Measurements from ENCODE around the gene EP400.

Gene EP400

GRCh38 chr12:131923260-131923659 is 26.5 kb upstream of the EP400 start:
- no peak for DNase-seq (ENCODE audit: extremely low read depth in 1 of 2, low read depth in 1 of 2)

- DNase-seq (ENCODE audit: extremely low read depth in 1 of 2, low read depth in 1 of 2), result no peak
Measured at GRCh38 chr12:131927110-131928079, 22.3 kb upstream of the EP400 start.

DNA sequence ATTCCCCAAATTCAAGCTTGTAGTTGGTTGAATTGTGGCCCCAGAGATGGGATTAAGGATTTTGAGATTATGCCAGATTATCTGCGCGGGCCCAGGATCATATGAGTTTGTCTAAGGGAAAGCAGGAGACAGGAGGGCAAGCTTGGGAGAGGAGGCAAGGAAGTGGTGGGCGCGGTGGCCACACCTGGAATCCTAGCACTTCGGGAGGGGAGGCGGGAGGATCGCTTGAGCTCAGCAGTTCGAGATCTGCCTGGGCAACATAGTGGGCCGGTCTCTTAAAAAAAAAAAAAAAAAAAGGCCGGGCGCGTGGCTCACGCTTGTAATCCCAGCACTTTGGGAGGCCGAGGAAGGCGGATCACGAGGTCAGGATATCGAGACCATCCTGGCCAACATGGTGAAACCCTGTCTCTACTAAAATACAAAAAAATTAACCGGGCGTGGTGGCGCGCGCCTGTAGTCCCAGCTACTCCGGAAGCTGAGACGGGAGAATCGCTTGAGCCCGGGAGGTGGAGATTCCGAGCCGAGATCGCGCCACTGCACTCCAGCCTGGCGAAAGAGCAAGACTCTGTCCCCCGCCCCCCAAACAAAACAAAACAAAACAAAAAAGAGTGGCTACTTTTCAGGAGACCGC is 21.5 kb upstream of the EP400 start:
- no peak for DNase-seq (ENCODE audit: extremely low read depth in 1 of 2, low read depth in 1 of 2)

DNA sequence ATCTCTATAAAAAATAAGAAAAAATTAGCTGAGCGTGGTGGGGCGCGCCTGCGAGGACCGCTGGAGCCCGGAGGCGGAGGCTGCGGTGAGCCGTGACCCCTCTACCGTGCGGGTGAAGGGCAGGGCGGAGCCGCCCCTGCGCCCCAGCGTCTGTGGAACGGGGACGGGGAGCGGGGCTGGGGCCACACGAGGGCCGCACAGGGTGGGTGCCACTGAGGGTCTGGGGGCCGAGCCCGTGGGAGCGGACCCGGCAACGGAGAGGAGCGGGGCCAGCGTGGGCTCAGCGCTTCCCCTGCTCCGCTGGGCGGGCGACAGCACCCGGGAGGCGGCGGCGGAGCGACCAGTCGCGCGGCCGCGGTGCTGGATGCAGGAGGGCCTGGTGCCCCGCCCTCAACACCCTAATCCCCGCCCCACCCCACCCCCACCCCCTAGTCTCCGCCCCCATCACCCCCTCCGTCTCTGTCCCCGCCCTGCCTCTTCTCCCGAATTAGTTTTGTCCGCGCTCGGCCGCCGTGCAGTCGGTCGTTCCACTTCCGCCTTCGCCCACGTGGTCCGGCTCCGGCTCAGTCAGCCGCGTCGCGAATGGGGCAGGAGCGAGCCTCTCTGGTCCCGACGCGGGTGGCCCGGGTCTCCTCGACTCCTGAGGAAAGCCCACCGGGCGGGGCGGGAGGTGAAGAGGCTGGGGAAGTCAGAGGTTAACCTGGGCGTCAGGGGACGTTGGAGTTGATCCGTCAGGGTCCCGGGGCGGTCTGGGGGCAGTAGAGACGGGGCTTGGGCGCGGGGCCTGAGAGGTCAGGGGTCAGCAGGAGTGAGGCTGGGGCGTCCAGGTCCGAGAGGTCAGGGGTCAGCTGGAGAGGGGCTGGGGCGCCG is 20.8 kb upstream of the EP400 start, which contains the start of gene PUS1:
Gene PUS1 (plus strand): TSS at position 566 of the 870 bp plus-strand sequence. CDS start 447 bp downstream, outside the sequence.
- DNase-seq (ENCODE audit: extremely low read depth in 1 of 2, low read depth in 1 of 2), result peak; percentile 87 to 88

DNA sequence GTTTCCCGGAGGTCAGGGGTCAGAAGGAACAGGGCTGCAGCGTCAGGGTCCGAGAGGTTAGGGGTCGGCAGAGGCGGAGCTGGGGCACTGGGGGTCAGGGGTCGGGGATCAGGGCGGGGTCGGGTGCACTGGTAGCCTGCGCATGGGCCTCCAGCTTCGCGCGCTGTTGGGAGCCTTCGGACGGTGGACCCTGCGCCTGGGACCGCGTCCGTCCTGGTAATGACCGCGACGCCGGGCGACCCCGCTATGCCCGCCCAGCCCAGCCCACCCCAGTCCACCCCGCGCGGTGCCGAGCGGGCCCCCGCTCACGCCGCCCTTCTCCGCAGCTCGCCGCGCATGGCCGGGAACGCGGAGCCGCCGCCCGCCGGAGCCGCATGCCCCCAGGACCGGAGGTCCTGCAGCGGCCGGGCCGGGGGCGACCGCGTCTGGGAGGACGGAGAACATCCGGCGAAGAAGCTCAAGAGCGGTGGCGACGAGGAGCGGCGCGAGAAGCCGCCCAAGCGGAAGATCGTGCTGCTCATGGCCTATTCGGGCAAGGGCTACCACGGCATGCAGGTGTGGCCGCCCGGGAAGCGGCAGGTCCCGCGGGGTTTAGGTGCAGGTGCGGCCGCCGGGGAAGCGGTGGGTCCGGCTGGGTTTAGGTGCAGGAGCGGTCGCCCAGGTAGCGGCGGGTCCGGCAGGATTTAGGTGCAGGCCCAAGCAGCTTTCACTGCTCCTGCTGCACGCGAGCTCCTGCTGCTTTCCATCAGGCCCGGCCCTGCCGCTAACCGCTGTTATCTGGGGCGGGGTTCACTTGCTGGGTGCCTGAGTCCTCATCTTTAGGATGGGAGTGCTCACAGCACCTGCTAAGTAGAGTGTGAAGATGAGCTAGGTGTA is 19.9 kb upstream of the EP400 start:
- DNase-seq (ENCODE audit: extremely low read depth in 1 of 2, low read depth in 1 of 2), result no peak

DNA sequence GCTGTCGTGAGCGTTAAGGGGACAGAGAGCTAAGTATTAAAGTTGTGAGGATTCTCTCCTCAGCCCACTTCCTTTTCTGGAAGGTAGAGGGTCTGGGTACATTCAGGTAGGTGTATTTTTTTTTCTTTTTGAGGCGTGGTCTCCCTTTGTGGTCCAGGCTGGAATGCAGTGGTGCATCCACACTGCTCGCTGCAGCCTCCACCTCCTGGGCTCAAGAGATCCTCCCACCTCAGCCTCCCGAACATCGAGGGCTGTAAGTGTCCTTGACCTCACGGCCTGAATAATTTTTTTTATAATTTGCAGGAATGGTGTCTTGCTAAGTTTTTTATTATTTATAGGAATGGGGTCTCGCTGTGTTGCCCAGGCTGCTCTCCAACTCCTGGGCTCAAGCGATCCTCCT is 19.2 kb upstream of the EP400 start:
- DNase-seq (ENCODE audit: extremely low read depth in 1 of 2, low read depth in 1 of 2), result no peak

DNA sequence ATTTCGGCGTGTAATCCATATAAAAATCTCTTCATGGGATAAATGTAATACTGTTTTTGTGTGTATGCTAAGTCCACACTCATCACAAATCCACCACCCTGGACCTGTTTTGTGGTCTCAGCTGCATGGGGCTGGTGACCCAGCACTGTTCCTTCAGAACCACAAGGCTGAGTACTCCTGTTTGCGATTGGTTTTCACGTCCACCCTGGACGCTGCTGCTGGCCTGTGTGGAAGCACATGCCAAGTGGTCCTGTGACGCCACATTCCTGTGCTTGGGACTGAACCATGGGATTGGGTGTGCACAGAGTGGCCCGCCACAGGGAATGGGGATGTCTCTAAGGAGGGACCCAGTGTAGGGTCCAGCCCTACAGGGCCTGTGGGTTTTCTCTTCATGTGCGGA is 16.4 kb upstream of the EP400 start:
- no peak for DNase-seq (ENCODE audit: extremely low read depth in 1 of 2, low read depth in 1 of 2)

DNA sequence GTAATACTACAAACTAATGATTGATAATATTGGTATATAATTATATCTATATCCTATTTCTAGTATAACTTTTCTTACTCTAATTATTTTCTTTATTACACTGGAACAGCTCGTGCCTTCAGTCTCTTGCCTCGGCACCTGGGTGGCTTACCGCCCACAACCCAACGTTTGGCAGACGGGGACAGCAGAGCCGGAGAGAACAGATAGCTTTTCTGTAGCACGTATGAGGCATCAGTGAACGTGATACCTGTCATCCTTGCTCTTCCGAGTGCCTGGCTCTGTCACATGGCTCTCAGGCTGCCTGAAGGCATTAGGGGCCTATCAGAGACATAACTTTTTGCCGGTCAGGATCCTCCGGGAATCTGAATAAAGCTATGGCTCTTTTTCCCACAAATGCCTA is 15.2 kb upstream of the EP400 start:
- DNase-seq (ENCODE audit: extremely low read depth in 1 of 2, low read depth in 1 of 2), result no peak

- DNase-seq (ENCODE audit: extremely low read depth in 1 of 2, low read depth in 1 of 2), result no peak
Measured at GRCh38 chr12:131938082-131938481, 11.7 kb upstream of the EP400 start.

DNA sequence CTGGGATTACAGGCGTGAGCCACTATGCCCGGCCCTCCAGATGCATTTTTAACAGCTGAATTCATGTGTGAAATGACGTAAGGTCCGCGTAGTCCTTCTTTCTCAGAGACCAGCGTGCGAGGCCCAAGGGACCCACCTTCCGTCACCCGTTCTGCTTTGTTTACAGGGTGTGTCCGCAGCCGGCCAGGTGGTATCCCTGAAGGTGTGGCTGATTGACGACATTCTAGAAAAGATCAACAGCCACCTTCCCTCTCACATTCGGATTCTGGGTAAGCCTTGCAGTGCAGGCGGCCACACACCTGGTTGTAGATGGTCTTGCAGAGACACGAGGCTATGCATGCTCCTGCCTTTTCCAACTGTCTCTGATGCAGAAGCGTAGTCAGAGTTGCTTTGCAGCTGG is 10.7 kb upstream of the EP400 start:
- no peak for DNase-seq (ENCODE audit: extremely low read depth in 1 of 2, low read depth in 1 of 2)

GRCh38 chr12:131940141-131940547 is 9.6 kb upstream of the EP400 start:
- no peak for DNase-seq (ENCODE audit: extremely low read depth in 1 of 2, low read depth in 1 of 2)

GRCh38 chr12:131941116-131941986 is 8.4 kb upstream of the EP400 start:
- DNase-seq (ENCODE audit: extremely low read depth in 1 of 2, low read depth in 1 of 2), result no peak

DNA sequence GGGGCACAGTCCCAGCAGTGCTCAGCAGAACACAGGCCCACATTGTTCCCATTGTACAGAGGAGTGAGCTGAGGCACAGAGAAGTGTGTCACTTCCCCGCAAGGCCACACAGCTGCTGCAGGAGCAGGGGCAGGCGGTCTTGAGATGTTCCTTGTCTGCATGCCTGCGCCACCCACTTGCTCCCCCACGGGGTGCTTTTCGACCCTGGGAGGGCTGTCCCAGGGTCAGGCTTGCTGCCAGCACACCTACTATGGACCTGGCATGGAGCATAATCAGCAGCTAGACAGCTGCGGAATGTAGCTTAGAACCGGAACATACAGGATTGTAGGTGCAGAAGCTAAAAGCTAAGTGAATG is 7.8 kb upstream of the EP400 start:
- DNase-seq (ENCODE audit: extremely low read depth in 1 of 2, low read depth in 1 of 2), result no peak

- no peak for DNase-seq (ENCODE audit: extremely low read depth in 1 of 2, low read depth in 1 of 2)
Measured at GRCh38 chr12:131942671-131943070, 7.1 kb upstream of the EP400 start.

DNA sequence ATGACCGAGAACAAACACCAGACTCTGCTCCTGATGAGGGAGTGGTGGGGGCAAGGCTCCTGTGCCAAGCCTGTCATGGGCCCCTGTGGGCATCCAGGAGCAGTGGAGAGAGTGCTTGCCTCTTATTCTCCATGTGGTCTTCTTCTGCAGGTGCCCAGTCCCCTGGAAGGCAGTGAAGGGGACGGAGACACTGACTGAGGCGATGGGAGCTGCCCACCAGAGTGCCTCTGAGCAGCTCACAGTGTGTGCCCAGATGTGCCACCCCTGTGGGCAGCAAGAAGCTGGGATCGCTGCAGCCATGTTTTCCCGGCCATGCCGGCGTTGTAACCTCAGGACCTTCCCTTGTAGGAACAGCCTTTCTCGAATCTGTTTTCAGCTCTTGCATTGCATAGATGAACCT is 6.4 kb upstream of the EP400 start:
- no peak for DNase-seq (ENCODE audit: extremely low read depth in 1 of 2, low read depth in 1 of 2)

GRCh38 chr12:131943876-131944275 is 5.9 kb upstream of the EP400 start:
- DNase-seq (ENCODE audit: extremely low read depth in 1 of 2, low read depth in 1 of 2), result no peak

GRCh38 chr12:131944601-131945251 is 5.0 kb upstream of the EP400 start:
- DNase-seq (ENCODE audit: extremely low read depth in 1 of 2, low read depth in 1 of 2), result no peak

GRCh38 chr12:131946757-131947156 is 3.0 kb upstream of the EP400 start:
- DNase-seq (ENCODE audit: extremely low read depth in 1 of 2, low read depth in 1 of 2), result no peak

Measured in stimulated activated CD8-positive, alpha-beta memory T cell treated with anti-CD3 and anti-CD28 coated beads, Interleukin-7, amount 100 ng/mL, for 48 hours (primary cell).